HEK293 (cell line): Measurements from ENCODE around the gene SLC9C2.

Experiments used
- CTCF ChIA-PET: fragments of 350-600 bp; formaldehyde crosslinking; extraction: SDS; loops from one replicate; lab custom pipeline; 2021; ENCODE audit warnings: antibody characterized with exemption; lab: Yijun Ruan, JAX
- POLR2A ChIA-PET: fragments of 300-600 bp; formaldehyde crosslinking; extraction: SDS; loops from one replicate; lab custom pipeline; 2020; ENCODE audit warnings: antibody characterized with exemption, inconsistent platforms; lab: Yijun Ruan, JAX
- H3K27ac ChIP-seq: fragments of 200-500 bp; sonication (Bioruptor generic); 2 replicates; pipeline ENCODE4 v1.5.1; 2014; ENCODE audit warnings: low read depth, low read length, control low read depth, inconsistent platforms; ENCODE audit errors: extremely low read depth
- H3K36me3 ChIP-seq, 2 experiments: fragments of 200-500 bp in 1 of 2; sonication (Bioruptor generic) in 1 of 2; 1 replicate in 1 of 2; 2 replicates in 1 of 2; pipeline ENCODE4 v1.5.1; 2014 to 2017; ENCODE audit warnings: inconsistent platforms in 2 of 2, low read length in 2 of 2; ENCODE audit not compliant: control insufficient read depth in 2 of 2, insufficient read depth in 1 of 2
- H3K4me1 ChIP-seq: fragments of 200-500 bp; sonication (Bioruptor generic); 2 replicates; pipeline ENCODE4 v1.5.1; 2014; ENCODE audit warnings: mild to moderate bottlenecking, low read length, inconsistent platforms; ENCODE audit not compliant: control insufficient read depth, insufficient read depth
- H3K4me3 ChIP-seq: 2 replicates; pipeline ENCODE4 v1.5.1; 2011; ENCODE audit warnings: low read depth, mild to moderate bottlenecking, control low read depth, low read length, moderate library complexity
- H3K9me3 ChIP-seq: fragments of 200-500 bp; sonication (Bioruptor generic); 2 replicates; pipeline ENCODE4 v1.5.1; 2014; ENCODE audit warnings: low read depth, low read length, inconsistent platforms; ENCODE audit not compliant: control insufficient read depth, insufficient read depth
- KLF1 ChIP-seq: fragments of 450-650 bp; formaldehyde crosslinking; IDR thresholded peaks from 2 replicates; pipeline ENCODE4 v1.5.1; 2016; ENCODE audit warnings: missing biosample characterization, missing genetic modification characterization
- KLF9 ChIP-seq: fragments of 450-650 bp; formaldehyde crosslinking; IDR thresholded peaks from 2 replicates; pipeline ENCODE4 v1.5.1; 2016; ENCODE audit warnings: missing biosample characterization, missing genetic modification characterization, low read depth
- OVOL3 ChIP-seq: fragments of 450-650 bp; formaldehyde crosslinking; IDR thresholded peaks from 2 replicates; pipeline ENCODE4 v1.5.1; 2016; ENCODE audit warnings: missing biosample characterization, missing genetic modification characterization
- ZBTB1 ChIP-seq: fragments of 450-650 bp; formaldehyde crosslinking; IDR thresholded peaks from 2 replicates; pipeline ENCODE4 v1.5.1; 2016; ENCODE audit warnings: missing biosample characterization, missing genetic modification characterization
- ZBTB48 ChIP-seq: fragments of 450-650 bp; formaldehyde crosslinking; IDR thresholded peaks from 2 replicates; pipeline ENCODE4 v1.5.1; 2016; ENCODE audit warnings: missing biosample characterization, missing genetic modification characterization
- ZNF214 ChIP-seq: fragments of 450-650 bp; formaldehyde crosslinking; IDR thresholded peaks from 2 replicates; pipeline ENCODE4 v1.5.1; 2017; ENCODE audit warnings: missing biosample characterization, mild to moderate bottlenecking, missing genetic modification characterization, borderline replicate concordance
- ZNF266 ChIP-seq: fragments of 450-650 bp; formaldehyde crosslinking; IDR thresholded peaks from 2 replicates; pipeline ENCODE4 v1.5.1; 2016; ENCODE audit warnings: missing biosample characterization, missing genetic modification characterization, low read depth
- ZNF366 ChIP-seq: fragments of 450-650 bp; formaldehyde crosslinking; conservative IDR thresholded peaks from 2 replicates; pipeline ENCODE4 v1.5.1; 2016; ENCODE audit warnings: missing biosample characterization, missing genetic modification characterization
- ZNF404 ChIP-seq: fragments of 450-650 bp; formaldehyde crosslinking; IDR thresholded peaks from 2 replicates; pipeline ENCODE4 v1.5.1; 2017; ENCODE audit warnings: missing biosample characterization, missing genetic modification characterization
- ZNF473 ChIP-seq: fragments of 450-650 bp; formaldehyde crosslinking; IDR thresholded peaks from 2 replicates; pipeline ENCODE4 v1.5.1; 2017; ENCODE audit warnings: missing biosample characterization, missing genetic modification characterization
- ZNF501 ChIP-seq: fragments of 450-650 bp; formaldehyde crosslinking; IDR thresholded peaks from 2 replicates; pipeline ENCODE4 v1.5.1; 2016; ENCODE audit warnings: missing biosample characterization, missing genetic modification characterization
- ZNF530 ChIP-seq: fragments of 450-650 bp; formaldehyde crosslinking; IDR thresholded peaks from 2 replicates; pipeline ENCODE4 v1.5.1; 2016; ENCODE audit warnings: low read depth, missing biosample characterization, missing genetic modification characterization
- ZNF843 ChIP-seq: fragments of 450-650 bp; formaldehyde crosslinking; IDR thresholded peaks from 2 replicates; pipeline ENCODE4 v1.5.1; 2016; ENCODE audit warnings: missing biosample characterization, missing genetic modification characterization
- ZSCAN23 ChIP-seq: fragments of 450-650 bp; formaldehyde crosslinking; IDR thresholded peaks from 2 replicates; pipeline ENCODE4 v1.5.1; 2016; ENCODE audit warnings: missing biosample characterization, missing genetic modification characterization
- ZXDB ChIP-seq: fragments of 450-650 bp; formaldehyde crosslinking; IDR thresholded peaks from 2 replicates; pipeline ENCODE4 v1.5.1; 2016; ENCODE audit warnings: missing biosample characterization, missing genetic modification characterization
- TF ChIP-seq, protein P1 (sequence below): fragments of 450-650 bp; formaldehyde crosslinking; IDR thresholded peaks from 2 replicates; pipeline ENCODE4 v1.5.1; 2016; ENCODE audit warnings: missing biosample characterization, missing genetic modification characterization
- TF ChIP-seq, protein P2 (sequence below): fragments of 450-650 bp; formaldehyde crosslinking; IDR thresholded peaks from 2 replicates; pipeline ENCODE4 v1.5.1; 2016; ENCODE audit warnings: missing biosample characterization, missing genetic modification characterization
- TF ChIP-seq, protein P3 (sequence below): IDR thresholded peaks from 2 replicates; pipeline ENCODE4 v1.6.1; 2011; ENCODE audit warnings: mild to moderate bottlenecking, low read depth, low read length, borderline replicate concordance
- TF ChIP-seq, protein P4 (sequence below): fragments of 450-650 bp; formaldehyde crosslinking; IDR thresholded peaks from 2 replicates; pipeline ENCODE4 v1.5.1; 2017; ENCODE audit warnings: missing biosample characterization, missing genetic modification characterization
- TF ChIP-seq, protein P5 (sequence below): fragments of 450-650 bp; formaldehyde crosslinking; IDR thresholded peaks from 2 replicates; pipeline ENCODE4 v1.5.1; 2016; ENCODE audit warnings: missing biosample characterization, missing genetic modification characterization, low read depth

SLC9C2 gene

DNA sequence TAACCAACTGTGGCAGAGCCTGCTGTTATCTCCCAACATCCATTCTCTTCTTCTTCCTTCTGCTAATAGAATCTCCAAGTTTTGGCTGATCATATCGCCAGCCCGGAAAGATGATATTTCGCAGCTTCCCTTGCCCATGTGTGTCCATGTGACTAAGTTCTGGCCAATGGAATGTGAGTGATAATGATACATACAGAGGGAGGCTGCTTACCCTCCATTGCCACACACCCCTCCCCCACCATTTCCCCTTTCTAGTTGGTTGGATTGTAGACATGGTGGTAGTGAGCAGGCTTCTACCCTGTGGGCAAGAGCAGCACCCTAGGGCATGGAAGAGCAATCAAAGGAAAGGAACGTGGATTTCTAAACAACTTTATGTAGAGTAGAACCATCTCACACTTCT, 48.8 kb downstream of the SLC9C2 start (continued):
- TF ChIP-seq ZBTB48 (tag by site-specific recombination) (no peak), ZSCAN23 (no peak), ZNF530 (tag by site-specific recombination) (no peak), ZNF404 (no peak)
- TF ChIP-seq, protein P1, sequence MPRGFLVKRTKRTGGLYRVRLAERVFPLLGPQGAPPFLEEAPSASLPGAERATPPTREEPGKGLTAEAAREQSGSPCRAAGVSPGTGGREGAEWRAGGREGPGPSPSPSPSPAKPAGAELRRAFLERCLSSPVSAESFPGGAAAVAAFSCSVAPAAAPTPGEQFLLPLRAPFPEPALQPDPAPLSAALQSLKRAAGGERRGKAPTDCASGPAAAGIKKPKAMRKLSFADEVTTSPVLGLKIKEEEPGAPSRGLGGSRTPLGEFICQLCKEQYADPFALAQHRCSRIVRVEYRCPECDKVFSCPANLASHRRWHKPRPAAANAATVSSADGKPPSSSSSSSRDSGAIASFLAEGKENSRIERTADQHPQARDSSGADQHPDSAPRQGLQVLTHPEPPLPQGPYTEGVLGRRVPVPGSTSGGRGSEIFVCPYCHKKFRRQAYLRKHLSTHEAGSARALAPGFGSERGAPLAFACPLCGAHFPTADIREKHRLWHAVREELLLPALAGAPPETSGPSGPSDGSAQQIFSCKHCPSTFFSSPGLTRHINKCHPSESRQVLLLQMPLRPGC (tag by site-specific recombination): no peak
- TF ChIP-seq, protein P2, sequence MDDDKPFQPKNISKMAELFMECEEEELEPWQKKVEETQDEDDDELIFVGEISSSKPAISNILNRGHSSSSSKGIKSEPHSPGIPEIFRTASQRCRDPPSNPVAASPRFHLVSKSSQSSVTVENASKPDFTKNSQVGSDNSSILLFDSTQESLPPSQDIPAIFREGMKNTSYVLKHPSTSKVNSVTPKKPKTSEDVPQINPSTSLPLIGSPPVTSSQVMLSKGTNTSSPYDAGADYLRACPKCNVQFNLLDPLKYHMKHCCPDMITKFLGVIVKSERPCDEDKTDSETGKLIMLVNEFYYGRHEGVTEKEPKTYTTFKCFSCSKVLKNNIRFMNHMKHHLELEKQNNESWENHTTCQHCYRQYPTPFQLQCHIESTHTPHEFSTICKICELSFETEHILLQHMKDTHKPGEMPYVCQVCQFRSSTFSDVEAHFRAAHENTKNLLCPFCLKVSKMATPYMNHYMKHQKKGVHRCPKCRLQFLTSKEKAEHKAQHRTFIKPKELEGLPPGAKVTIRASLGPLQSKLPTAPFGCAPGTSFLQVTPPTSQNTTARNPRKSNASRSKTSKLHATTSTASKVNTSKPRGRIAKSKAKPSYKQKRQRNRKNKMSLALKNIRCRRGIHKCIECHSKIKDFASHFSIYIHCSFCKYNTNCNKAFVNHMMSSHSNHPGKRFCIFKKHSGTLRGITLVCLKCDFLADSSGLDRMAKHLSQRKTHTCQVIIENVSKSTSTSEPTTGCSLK (tag by site-specific recombination): no peak
- TF ChIP-seq, protein P3, sequence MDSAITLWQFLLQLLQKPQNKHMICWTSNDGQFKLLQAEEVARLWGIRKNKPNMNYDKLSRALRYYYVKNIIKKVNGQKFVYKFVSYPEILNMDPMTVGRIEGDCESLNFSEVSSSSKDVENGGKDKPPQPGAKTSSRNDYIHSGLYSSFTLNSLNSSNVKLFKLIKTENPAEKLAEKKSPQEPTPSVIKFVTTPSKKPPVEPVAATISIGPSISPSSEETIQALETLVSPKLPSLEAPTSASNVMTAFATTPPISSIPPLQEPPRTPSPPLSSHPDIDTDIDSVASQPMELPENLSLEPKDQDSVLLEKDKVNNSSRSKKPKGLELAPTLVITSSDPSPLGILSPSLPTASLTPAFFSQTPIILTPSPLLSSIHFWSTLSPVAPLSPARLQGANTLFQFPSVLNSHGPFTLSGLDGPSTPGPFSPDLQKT: no peak

DNA sequence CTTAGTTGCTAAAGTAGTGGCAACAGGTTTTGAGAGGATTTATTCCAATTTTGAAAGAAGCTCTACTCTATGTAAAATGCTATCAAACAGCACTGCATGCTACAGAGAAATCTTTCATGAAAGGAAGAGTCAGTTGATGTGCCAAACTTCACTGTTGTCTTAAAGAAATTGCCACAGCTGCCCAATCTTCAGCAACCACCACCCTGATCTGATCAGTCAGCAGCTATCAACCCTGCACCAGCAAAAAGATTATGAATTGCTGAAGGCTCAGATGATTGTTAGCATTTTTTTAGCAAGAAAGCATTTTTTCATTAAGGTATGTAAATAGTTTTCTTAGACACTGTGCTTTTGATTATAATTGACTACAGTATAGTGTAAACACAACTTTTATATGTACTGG, 49.6 kb downstream of the SLC9C2 start:
- CTCF ChIA-PET: interaction anchor here (1.0 kb wide), 1 partner anchor 77 kb away, joined by 3 read pairs; no protein-coding TSS in a partner anchor
- POLR2A ChIA-PET: no interaction called here

DNA sequence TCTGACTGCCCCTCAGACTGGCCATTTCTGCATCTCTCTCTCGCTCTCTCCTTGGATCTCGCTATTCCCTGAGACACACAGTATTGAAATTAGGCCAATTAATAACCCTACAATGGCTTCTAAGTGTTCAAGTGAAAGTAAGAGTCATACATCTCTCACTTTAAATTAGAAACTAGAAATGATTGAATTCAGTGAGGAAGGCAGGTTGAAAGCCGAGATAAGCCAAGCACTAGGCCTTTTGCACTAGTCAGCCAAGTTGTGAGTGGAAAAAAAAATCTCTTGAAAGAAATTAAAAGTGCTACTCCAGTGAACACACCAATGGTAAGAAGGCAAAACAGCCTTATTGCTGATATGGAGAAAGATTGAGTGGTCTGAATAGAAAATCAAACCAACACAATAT, 51.2 kb downstream of the SLC9C2 start:
- H3K4me3 ChIP-seq: no peak overlapping the region
- H3K27ac ChIP-seq: no peak overlapping the region
- ChIA-PET POLR2A (no interaction called here), CTCF (no interaction called here)
- no peaks in the 10 kb centered on the region for H3K36me3 ChIP-seq
- no peaks in the 10 kb centered on the region for H3K4me1 ChIP-seq
- TF ChIP-seq ZNF214 (tag by site-specific recombination) (no peak), ZNF473 (no peak), ZNF843 (tag by site-specific recombination) (no peak), OVOL3 (tag by site-specific recombination) (no peak), ZNF530 (tag by site-specific recombination) (no peak), ZNF266 (tag by site-specific recombination) (no peak), ZXDB (tag by site-specific recombination) (no peak), ZNF501 (tag by site-specific recombination) (no peak), KLF9 (tag by site-specific recombination) (no peak), ZBTB1 (tag by site-specific recombination) (no peak)
- TF ChIP-seq, protein P4, sequence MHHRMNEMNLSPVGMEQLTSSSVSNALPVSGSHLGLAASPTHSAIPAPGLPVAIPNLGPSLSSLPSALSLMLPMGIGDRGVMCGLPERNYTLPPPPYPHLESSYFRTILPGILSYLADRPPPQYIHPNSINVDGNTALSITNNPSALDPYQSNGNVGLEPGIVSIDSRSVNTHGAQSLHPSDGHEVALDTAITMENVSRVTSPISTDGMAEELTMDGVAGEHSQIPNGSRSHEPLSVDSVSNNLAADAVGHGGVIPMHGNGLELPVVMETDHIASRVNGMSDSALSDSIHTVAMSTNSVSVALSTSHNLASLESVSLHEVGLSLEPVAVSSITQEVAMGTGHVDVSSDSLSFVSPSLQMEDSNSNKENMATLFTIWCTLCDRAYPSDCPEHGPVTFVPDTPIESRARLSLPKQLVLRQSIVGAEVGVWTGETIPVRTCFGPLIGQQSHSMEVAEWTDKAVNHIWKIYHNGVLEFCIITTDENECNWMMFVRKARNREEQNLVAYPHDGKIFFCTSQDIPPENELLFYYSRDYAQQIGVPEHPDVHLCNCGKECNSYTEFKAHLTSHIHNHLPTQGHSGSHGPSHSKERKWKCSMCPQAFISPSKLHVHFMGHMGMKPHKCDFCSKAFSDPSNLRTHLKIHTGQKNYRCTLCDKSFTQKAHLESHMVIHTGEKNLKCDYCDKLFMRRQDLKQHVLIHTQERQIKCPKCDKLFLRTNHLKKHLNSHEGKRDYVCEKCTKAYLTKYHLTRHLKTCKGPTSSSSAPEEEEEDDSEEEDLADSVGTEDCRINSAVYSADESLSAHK (tag by site-specific recombination): no peak
- TF ChIP-seq, protein P5, sequence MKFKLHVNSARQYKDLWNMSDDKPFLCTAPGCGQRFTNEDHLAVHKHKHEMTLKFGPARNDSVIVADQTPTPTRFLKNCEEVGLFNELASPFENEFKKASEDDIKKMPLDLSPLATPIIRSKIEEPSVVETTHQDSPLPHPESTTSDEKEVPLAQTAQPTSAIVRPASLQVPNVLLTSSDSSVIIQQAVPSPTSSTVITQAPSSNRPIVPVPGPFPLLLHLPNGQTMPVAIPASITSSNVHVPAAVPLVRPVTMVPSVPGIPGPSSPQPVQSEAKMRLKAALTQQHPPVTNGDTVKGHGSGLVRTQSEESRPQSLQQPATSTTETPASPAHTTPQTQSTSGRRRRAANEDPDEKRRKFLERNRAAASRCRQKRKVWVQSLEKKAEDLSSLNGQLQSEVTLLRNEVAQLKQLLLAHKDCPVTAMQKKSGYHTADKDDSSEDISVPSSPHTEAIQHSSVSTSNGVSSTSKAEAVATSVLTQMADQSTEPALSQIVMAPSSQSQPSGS (tag by site-specific recombination): no peak
- TF ChIP-seq, all 188 proteins: peak for 0
- no peaks in the 10 kb centered on the region for H3K9me3 ChIP-seq

More for the DNA sequence above, 49.6 kb downstream of the SLC9C2 start:
- H3K27ac ChIP-seq: no peak overlapping the region
- H3K4me1 ChIP-seq: no peaks in the 10 kb centered on the region
- H3K4me3 ChIP-seq: no peak overlapping the region
- H3K36me3 ChIP-seq: no peaks in the 10 kb centered on the region
- no peak for TF ChIP-seq ZBTB48 (tag by site-specific recombination)
- TF ChIP-seq KLF1 (tag by site-specific recombination): no peak
- TF ChIP-seq ZNF366 (tag by site-specific recombination): no peak
- TF ChIP-seq, protein P5 (tag by site-specific recombination): no peak
- TF ChIP-seq, all 188 proteins: peak for 0
- no peaks in the 10 kb centered on the region for H3K9me3 ChIP-seq
